B cell (primary cell): ENCODE results near the gene PLA2G4C.

Experiments
- CTCF ChIP-seq: fragments of 200-600 bp; IDR thresholded peaks from one replicate; pipeline ENCODE4 v1.8.0; 2022; ENCODE audit warnings: antibody characterized with exemption, mild to moderate bottlenecking
- EZH2 ChIP-seq: IDR thresholded peaks from 2 replicates; pipeline ENCODE4 v1.6.1; 2012; ENCODE audit warnings: borderline replicate concordance, low read depth, mild to moderate bottlenecking, moderate library complexity, low read length; ENCODE audit not compliant: insufficient read depth, poor library complexity, severe bottlenecking

- TF ChIP-seq CTCF: no peak
- no peak for TF ChIP-seq EZH2
These were observed 56.8 kb downstream of the PLA2G4C start for GRCh38 chr19:48053856-48054255.
